HFFc6 (cell line): ENCODE measurements around the gene RUFY3. TPM values are rescaled to one million over a fixed set of nuclear protein-coding genes. Genes with fewer than 3 reads are reported as not detected.

Source experiments
- DNase-seq: peaks from one replicate; pipeline ENCODE4 v3.0.0-alpha.2; 2018
- H3K27ac Mint-ChIP-seq: 2 replicates; pipeline ENCODE4 v1.8.0; 2020; ENCODE audit warnings: mild to moderate bottlenecking, mixed read lengths
- H3K27me3 Mint-ChIP-seq: 2 replicates; pipeline ENCODE4 v1.8.0; 2021; ENCODE audit warnings: mild to moderate bottlenecking, moderate library complexity, mixed read lengths; ENCODE audit not compliant: insufficient read depth
- H3K36me3 Mint-ChIP-seq: 2 replicates; pipeline ENCODE4 v1.8.0; 2021; ENCODE audit warnings: low read depth, mixed read lengths
- H3K4me1 Mint-ChIP-seq: 2 replicates; pipeline ENCODE4 v1.8.0; 2020; ENCODE audit warnings: low read depth, mixed read lengths
- H3K4me3 Mint-ChIP-seq: 2 replicates; pipeline ENCODE4 v1.8.0; 2020; ENCODE audit warnings: mild to moderate bottlenecking, moderate library complexity, mixed read lengths
- H3K9me3 Mint-ChIP-seq: 2 replicates; pipeline ENCODE4 v1.8.0; 2020; ENCODE audit warnings: mild to moderate bottlenecking, mixed read lengths
- total RNA-seq, 6 experiments: library from RNA; stranded (reverse); fragmentation: NEBNext Ultra II Directional; extraction: Animal tissue kit (Norgen Biotek cat#: 25700); gene quantifications; 2 replicates in 1 of 6; 3 replicates in 5 of 6; pipeline ENCODE4 v1.2.3, GENCODE V29; 2021
- TF ChIP-seq, protein P1 (sequence below): fragments of 200-600 bp; sonication (generic); IDR thresholded peaks from 2 replicates; pipeline ENCODE4 v1.5.0; 2021; ENCODE audit warnings: antibody characterized with exemption, mild to moderate bottlenecking

The RUFY3 gene
- total RNA-seq, 6 experiments from 2014 or later = 35.7 to 44.8 (median 38.4) TPM

DNA sequence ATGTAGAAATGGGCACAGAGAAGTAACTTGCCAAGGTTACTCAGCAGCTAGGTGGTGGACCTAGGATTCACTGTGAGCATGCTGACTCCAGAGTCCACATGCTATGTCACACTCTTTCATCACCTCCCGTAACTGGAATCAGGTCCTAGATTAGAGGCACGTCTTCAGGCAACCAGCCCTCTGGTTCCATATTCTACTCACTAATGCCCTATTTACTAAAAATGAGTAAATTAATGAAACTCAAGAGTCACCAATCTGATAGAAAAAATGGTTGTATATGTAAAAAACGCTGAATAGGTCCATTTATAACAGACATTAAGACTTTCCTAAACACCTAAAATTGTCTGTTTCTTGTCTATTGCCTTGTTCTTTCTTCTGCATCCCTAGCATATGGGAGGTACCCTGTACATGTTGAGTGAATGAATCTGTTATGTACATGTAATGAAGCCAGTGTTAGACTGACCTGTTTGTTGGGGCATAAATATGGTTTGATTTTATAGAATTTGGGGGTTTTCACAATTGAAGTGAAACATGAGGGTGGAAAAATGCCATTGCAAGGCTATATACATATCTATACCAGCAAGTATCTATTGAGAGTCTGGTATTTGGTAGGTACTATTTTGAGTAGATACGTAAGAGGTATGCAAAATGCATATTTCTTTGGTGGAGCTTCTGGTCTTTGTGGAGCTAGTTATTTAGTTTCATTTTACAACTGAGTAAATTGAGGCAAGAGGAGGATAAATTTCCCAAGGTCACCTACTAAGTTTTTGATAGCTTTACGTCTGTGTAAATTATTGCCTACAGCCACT is 7.5 kb upstream of the RUFY3 start:
- no peak overlapping the region for H3K4me3 Mint-ChIP-seq
- no peaks in the 10 kb centered on the region for H3K27me3 Mint-ChIP-seq
- H3K36me3 Mint-ChIP-seq = no peaks in the 10 kb centered on the region
- DNase-seq = no peak
- peaks cover 37% of the 10 kb centered on the region for H3K4me1 Mint-ChIP-seq
- no peaks in the 10 kb centered on the region for H3K9me3 Mint-ChIP-seq
- H3K27ac Mint-ChIP-seq = no peak overlapping the region
- TF ChIP-seq, protein P1, sequence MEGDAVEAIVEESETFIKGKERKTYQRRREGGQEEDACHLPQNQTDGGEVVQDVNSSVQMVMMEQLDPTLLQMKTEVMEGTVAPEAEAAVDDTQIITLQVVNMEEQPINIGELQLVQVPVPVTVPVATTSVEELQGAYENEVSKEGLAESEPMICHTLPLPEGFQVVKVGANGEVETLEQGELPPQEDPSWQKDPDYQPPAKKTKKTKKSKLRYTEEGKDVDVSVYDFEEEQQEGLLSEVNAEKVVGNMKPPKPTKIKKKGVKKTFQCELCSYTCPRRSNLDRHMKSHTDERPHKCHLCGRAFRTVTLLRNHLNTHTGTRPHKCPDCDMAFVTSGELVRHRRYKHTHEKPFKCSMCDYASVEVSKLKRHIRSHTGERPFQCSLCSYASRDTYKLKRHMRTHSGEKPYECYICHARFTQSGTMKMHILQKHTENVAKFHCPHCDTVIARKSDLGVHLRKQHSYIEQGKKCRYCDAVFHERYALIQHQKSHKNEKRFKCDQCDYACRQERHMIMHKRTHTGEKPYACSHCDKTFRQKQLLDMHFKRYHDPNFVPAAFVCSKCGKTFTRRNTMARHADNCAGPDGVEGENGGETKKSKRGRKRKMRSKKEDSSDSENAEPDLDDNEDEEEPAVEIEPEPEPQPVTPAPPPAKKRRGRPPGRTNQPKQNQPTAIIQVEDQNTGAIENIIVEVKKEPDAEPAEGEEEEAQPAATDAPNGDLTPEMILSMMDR = no peak

DNA sequence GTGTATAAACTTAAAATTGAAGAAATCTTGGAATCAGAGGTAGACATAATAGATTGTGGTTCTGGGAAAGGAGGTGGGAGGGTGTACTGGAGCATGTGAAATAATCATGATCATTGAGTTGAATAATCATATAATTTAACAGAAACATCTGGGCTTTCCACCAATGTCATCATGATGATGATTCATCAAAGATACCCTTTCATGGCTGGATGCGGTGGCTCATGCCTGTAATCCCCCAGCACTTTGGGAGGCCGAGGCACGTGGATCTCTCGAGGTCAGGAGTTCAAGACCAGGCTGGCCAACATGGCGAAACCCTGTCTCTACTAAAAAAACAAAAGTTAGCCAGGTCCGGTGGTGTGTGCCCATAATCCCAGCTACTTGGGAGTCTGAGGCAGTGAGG is 6.7 kb upstream of the RUFY3 start:
- TF ChIP-seq, protein P1 = no peak
- DNase-seq = no peak
- H3K36me3 Mint-ChIP-seq = no peaks in the 10 kb centered on the region
- H3K27ac Mint-ChIP-seq = no peak overlapping the region
- no peaks in the 10 kb centered on the region for H3K27me3 Mint-ChIP-seq
- H3K4me3 Mint-ChIP-seq = no peak overlapping the region
- H3K9me3 Mint-ChIP-seq = no peaks in the 10 kb centered on the region
- H3K4me1 Mint-ChIP-seq = peaks cover 33% of the 10 kb centered on the region

- TF ChIP-seq, protein P1 = no peak
- peaks cover 38% of the 10 kb centered on the region for H3K4me1 Mint-ChIP-seq
- peaks cover 7% of the 10 kb centered on the region; the same call in 1 of the 2 replicates for H3K36me3 Mint-ChIP-seq
- no peaks in the 10 kb centered on the region for H3K27me3 Mint-ChIP-seq
- no peak for DNase-seq
- H3K27ac Mint-ChIP-seq = no peak overlapping the region
- H3K4me3 Mint-ChIP-seq = no peak overlapping the region
- no peaks in the 10 kb centered on the region for H3K9me3 Mint-ChIP-seq
Observed at GRCh38 chr4:70718811-70719604, 2.8 kb upstream of the RUFY3 start.

DNA sequence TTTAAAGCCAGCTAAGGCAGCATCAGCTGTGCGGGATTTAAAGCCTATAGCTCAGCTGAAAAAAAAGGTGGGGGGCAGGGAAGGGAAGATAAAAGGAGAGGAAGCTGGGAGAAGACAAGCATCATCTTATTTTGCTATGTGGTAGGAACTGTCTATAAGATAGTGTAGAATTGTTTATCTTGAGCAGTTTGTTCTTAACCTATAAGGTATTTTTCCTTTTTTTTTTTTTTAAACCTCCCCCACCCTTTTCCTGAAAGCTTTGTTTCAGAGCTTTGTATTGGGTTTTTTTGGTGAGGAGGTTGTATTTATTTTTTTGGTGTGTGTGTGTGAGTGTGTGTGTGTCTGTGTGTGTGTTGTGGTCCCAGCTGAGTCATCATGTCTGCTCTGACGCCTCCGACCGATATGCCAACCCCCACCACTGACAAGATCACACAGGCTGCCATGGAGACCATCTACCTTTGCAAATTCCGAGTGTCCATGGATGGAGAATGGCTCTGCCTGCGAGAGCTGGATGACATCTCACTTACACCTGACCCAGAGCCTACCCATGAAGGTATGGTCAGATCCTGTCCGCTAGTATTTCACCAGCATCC is 531 bp downstream of the RUFY3 start:
- Mint-ChIP-seq H3K27me3 (no peaks in the 10 kb centered on the region), H3K36me3 (peaks cover 19% of the 10 kb centered on the region), H3K4me3 (peak overlapping the region; percentile 92), H3K27ac (peak overlapping the region; percentile 95), H3K9me3 (no peaks in the 10 kb centered on the region), H3K4me1 (peaks cover 26% of the 10 kb centered on the region)
- DNase-seq = peak; percentile 64
- TF ChIP-seq, protein P1 = no peak

DNA sequence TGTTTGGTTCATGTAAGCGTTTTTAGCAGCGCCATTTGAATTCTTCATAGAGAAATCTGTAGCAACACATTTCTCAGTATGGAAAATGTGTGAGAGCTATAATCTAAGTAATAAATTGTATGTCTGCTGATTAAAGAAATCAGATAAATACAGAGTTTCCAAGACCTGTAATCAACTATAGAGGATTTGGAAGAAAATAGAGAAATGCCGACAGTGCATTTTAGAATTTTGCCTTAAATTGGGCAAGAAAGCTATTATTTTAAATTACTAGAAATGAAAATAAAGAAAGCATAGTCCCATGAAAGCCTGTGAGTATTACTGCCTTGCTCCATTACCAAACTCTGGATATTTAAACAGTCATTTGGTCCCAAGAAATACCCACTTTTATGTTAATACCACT is 2.7 kb downstream of the RUFY3 start:
- no peaks in the 10 kb centered on the region for H3K27me3 Mint-ChIP-seq
- TF ChIP-seq, protein P1 = no peak
- H3K36me3 Mint-ChIP-seq = peaks cover 19% of the 10 kb centered on the region
- no peaks in the 10 kb centered on the region for H3K9me3 Mint-ChIP-seq
- no peak overlapping the region for H3K27ac Mint-ChIP-seq
- H3K4me1 Mint-ChIP-seq = peaks cover 26% of the 10 kb centered on the region
- H3K4me3 Mint-ChIP-seq = peak overlapping the region; percentile 11; the same call in 1 of the 2 replicates
- DNase-seq = no peak
